GM21825 (cell line): ENCODE measurements around the gene CRNKL1.
"Not testable (repeated sequence)": the region's sequence is repeated elsewhere in the genome, so short reads cannot be mapped to it uniquely, and the experiment has no call there.

Source experiments
- ATAC-seq: cut with Tn5 transposase; IDR thresholded peaks from one replicate; pipeline ENCODE4 v1.9.1; 2021; ENCODE audit warnings: mild to moderate bottlenecking, moderate library complexity; ENCODE audit not compliant: unreplicated experiment

CRNKL1 gene

DNA sequence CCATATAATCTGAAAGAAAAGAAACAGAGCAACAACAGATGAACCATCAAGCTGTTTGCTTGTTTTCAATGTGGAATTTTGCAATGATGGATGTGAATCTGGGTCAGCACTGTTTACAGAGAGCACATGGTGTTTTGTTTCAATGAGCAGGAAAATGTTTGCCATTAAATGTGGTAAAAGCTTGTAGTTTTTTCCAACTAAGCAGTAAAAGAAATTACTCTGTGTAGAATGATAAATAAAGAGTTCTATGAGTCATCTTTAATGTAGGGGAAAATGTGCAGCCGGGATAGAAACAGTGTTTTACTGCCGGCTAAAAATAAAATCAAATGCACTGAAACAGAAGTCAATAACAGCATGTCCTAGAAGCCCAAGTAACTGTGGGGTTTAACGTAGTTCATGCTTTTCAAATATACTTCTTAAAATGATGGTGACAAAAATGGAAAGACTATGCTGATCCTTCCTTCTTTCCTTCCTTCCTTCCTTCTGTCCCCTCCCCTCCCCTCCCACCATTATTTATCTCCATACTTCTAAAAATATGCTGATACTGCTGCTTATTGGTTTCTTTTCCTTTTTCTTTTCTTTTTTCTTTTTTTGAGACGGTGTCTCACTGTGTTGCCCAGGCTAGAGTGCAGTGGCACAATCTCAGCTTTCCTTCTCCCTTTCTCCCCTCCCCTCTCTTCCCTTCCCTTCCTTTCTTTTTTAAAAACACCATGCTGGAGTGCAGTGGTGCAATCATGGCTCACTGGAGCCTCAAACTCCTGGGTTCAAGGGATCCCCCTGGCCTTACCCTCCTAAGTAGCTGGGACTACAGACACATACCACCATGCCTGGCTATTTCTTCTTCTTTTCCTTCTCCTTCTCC is 41.4 kb downstream of the CRNKL1 start:
- no peak for ATAC-seq

DNA sequence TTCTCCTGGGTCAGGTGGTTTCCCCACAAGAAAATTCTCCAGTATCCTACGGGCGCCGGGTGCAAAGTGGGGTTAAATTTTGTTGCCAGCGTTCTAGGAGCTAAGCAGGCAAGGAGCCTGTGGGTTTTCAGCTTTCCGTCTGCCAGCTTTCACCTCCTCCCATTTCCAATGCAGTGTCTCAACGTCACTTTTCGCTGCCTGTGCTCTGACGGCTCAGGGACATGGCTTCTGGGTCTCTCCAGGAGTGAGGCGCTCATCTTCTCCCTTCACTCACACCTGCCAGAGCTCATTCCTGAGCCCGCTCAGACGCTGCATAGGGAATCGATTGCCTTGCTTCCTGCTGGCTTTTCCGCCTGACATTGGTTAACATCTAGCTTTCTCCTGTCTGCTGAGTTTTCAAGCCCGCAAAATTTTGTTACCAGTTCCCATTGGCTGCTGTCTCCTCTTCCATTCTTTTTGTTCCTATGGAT is 42.4 kb downstream of the CRNKL1 start:
- no peak for ATAC-seq

DNA sequence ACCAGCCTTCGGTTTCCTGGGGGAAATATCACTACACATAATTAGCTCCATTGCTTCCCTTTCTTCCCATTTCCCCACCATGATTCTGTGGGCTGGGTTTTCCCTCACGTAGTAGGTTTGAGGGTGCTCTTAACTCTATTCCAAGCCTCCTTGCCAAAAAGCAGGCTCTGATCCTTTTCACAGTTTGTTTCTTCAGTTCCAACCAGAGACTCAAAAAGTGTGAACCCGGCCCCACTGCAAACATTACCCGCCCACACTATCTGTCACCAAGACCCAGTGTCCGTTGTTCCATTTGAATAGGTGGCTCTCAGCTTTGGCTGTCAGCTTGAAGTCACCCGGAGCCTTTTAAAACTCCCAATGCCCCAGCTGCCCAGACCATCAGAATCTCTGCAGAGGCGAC is 46.9 kb downstream of the CRNKL1 start:
- no peak for ATAC-seq

DNA sequence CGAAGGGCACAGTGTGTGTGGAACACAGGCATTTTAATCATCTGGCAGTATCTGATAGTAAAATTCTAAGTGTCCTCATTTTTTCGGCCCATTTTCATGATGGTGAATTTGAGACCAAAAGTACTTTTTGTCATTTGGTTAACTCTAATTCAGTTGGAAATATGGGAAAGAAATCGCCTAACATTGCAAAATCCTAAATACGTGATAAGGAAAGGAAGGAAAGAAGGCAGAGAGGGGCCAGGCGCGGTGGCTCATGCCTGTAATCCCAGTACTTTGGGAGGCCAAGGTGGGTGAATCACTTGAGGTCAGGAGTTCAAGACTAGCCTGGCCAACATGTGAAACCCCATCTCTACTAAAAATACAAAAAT is 48.3 kb downstream of the CRNKL1 start:
- ATAC-seq = not testable (repeated sequence)

DNA sequence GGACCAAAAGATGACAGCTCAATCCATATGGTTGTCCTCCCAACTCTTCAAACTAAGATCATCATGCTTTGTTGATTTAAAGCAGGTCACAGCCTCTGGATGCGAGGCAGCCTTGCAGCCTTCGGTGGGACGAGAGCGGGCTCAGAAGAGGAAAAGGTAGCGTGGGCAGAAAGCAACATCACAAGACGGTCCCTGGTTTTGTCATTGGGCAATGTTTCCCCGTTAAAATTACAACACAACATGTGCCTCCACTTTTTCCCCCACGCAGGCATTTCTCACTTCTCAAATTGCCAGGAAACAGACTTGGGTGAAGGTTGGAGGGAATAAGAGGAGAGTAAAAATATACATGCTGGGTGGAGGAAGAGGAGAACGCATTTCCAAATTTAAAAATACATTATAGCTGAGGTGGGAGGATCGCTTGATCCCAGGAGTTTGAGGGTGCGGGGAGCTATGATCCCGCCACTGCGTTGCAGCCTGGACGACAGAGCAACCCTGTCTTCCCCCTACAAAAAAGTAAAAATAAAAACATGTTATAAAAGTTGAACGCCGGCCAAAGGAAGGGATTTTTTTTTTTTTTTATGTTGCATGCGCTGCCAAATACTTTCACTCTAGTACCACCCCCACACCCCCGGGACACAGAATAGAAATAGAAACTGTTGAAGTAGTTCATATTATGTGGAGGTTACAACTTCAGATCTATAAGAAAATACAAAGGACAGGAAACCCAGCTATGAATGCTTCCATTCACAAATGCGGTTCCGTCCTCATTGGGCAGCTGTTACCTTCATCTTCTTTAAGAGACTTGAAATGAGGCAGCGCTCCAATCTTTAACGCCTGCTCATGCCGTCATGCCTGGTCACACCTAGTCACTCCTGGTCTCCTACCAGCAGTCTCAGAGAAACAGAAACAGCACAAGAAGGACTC is 49.0 kb downstream of the CRNKL1 start:
- no peak for ATAC-seq

DNA sequence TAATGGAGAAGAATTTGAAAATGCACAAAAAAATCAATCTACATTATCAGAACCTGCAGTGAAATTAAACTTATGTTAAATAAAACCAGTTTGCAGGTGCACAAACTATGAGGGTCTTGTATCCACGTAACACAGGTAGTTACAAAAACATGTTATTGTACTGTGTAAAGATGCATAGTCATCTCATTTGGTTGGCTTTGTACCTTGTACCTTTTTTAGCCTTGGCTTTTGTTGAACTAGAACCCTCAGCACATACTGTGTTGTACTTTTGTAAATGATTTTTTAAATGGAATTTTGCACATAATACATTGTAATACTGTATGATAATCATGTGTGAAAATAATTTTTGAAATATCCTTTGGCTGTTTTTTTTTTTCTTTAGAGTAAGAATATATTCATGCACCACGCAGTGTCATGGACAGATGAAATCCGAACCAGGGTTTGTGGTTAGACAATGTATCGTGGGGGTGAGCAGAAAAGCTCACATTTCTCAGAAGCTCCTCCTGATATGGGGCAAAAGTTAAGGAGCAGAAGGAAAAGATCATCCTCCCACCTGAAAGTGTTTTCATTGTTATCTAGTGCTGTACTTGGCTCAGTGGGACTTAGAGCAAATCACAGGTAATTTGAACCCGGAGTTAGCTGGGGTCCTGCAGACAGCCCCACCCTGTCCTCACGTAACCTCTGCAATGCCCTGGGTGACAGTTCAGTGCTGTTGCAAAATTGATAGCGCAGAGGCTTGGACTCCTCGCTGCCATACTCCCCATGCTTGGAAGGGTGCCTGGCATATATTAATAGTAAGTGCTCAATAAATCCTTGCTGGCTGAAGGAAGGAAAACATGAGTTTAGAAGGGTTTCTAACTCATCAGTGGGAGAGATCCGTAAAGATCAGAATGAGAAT is 49.9 kb downstream of the CRNKL1 start:
- ATAC-seq = no peak

DNA sequence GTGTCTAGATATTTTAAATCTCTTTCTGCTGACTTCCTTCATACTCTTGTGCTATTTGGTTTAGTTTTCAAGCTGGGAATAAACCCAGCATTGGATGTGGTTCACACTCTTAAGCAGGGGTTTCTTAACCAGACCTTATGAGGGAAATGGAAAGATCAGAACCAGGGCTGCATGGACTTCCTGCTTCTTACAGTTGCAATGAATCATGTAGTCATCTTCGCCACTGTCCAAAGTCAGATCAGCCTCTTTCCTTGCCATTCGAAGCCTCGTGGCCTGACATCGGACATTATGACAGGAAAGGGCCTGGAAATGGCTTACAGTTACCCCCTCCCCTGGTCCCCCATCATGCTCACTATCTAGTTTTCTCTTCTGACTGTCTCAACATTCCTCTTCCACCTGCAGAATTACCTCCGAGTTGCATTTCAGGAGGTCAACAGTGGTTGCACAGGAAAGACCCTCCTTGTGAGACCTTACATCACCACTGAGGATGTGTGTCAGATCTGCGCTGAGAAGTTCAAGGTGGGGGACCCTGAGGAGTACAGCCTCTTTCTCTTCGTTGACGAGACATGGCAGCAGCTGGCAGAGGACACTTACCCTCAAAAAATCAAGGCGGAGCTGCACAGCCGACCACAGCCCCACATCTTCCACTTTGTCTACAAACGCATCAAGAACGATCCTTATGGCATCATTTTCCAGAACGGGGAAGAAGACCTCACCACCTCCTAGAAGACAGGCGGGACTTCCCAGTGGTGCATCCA is 51.9 kb downstream of the CRNKL1 start:
- no peak for ATAC-seq

DNA sequence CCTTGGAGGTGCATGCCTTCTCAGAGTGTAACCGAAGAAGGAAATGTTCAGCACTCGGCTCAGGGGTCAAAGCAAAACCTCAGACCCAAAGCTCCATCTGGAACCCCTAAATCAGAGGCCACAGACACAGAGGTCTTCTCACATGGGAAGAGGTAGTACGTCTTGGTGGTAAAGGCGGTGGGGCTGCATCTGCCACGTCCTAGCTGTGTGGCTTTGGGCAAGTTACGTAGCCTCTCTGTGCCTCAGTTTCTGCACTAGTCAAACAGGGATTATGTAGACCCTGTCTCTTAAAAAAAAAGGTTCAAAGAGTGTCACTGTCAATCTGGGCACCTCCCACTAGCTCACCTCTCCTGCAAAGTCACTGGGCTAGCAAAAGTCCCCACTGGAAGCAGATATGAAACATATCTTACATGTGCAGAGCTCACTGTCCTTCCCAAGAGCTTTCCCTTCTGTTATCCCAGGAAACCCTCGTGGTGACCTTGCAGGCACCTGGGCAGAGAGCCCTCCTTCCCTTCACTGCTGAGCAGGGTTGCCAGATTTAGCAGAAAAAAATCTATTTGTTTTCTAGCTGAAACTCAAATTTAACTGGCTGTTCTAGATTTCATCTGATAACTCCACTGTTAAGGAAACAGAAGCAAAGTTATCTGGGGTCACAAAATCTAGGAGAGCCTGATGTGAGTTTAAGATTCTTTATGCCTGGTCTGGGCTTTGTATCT is 53.1 kb downstream of the CRNKL1 start:
- ATAC-seq = no peak

DNA sequence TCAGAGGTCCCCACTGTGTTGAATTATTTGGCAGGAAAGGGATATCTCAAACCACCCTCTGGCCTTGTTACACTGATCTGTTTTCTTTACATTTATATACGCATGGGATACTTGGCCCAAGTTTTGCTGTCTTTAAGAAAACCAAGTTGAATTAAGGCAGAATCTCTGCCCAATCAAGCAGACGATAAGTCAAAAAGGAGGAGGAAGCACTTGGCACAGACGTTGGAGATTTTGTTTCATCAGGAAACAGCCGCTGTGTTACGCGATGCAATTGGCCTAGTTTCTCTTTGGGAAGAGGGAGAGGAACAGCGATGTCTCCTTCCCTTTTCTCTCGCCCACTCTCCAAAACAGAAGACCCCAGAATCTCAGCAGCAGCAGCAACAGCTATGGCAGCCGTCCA is 55.3 kb downstream of the CRNKL1 start:
- no peak for ATAC-seq

DNA sequence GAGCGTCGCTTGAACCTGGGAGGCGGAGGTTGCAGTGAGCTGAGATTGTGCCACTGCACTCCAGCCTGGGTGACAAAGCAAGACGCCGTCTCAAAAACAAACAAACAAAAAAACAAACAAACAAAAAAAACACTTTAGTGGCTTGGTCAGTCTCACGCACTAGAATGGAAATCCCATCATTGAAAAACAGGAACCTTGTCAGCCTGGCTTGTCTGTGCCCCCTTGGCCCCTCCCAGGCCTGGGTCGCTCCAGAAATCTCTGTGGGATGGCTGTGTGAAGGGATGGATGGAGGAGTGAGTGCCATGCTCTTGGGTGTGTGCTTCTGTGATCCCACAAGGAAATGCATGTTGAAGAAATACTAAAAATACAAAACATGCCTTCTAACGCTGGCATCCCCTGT is 56.0 kb downstream of the CRNKL1 start:
- ATAC-seq = no peak

DNA sequence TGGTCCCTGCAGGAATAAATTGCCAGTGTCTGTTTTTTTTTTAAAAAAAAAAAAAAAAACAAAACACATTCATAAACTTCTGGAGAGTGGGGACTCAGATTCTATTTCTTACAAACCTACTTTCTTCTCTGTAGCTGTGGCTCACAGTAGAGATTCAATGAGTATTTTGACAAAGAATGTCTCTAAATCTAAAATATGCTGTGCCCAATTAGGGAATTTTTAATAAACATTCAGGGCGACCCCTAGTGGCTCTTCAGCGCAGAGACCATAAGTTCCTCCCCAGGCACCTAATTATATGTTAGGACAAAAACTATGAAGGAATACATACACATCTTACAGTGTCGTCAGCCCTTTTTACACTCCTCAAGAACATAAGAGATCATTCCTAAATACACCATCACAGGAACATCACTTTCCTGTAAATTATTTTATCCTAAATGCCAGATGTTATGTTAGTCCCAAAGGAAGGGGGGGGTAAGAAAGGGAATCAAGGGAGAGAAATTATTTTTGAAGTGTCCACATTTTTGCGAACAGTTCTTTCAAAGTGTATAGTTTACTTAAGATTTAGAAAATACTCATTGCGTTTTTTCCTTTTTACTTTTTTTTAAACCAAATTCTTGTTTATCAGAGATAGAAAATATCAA is 56.9 kb downstream of the CRNKL1 start:
- ATAC-seq = no peak

DNA sequence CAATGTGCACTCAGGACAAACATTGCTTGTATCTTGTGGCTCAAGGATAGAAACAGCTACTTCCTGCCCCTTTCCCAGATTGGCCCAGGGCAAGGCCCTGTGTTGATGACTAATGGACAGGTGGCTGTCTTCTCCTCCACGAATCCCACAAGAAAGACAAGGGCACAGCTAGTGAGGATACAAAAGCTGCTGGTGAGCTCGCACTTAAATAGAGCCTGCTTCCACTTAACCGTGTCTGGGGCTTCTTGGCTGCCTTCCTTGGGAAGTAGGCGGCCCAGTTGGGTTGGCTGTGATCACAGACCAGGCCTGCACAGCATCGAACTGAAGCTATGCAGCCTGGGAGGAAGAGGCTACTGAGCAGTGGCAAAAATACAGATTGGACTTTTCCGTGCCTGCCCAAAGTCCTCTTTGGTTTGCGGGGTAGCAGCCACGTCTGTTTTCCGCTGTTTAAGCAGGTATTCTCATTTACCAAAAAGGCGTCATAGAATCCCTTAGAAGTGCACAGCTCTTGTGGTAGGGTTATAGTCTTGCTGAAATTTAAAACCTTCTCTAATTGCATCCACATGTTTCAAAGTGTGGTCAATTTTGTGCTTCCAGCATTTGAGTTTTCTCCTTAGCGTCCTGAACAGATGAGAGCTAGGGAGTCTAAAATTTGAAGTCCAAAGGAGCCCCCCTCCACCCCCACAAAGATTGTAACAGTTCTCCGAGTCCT is 58.2 kb downstream of the CRNKL1 start:
- ATAC-seq = no peak

DNA sequence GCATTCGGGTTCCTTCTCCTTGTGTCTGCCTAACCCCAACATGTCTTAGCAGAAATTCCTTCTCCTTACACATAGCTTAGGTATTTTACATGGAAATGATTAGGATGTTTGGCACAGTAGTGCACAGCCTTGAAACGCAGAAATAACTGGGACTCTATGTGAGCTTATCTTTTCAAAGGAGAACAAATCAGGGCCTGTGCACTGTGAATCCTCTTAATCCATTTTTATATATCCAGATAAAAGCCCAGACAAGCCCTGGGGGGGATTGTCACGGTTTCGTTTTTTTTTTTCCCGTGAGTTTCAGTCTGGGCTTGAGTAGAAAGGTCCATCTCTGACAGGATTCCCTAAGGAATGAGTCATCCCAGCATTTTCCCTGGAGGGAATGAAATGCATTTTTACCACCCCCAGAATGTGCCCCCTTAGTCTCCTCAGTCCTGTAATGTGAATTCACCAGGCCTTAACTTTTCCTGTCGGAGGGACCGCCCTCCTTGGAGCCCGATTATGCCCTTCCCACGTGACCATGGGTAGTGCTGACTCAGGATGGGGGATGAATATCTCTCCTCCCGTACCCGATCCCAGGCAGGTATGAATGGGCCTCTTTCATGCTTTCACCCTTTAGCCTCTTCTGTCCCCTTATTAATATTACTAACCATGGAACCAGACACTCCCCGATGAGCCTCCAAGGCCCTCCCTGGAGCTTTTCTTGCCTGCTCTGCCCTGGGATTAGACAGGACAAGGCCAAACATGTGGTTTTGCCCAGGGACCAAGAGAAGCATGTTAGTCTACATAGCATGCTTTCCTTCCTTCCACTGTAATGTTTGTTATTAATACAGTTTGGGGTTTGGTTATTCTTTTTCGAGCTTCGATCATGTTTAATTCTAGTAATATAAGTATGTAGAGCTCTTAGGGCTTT is 59.0 kb downstream of the CRNKL1 start:
- ATAC-seq = no peak

DNA sequence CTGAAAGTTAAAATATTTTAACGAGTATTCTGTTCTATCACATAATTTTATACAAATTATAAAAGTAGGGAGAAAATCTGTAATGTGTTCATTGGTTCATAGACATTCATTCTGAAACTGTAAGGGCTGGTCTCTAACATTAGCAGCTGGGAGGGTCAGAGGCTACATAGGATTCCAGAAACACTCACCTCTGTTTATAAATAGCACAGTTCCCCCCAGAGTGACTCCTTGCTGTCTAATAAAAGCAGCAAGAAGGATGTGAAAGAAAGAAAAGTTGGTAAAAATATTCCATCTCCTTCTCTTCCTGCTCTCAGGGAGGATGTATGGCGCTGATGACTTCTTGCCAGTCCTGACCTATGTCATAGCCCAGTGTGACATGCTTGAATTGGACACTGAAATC is 60.4 kb downstream of the CRNKL1 start:
- no peak for ATAC-seq

DNA sequence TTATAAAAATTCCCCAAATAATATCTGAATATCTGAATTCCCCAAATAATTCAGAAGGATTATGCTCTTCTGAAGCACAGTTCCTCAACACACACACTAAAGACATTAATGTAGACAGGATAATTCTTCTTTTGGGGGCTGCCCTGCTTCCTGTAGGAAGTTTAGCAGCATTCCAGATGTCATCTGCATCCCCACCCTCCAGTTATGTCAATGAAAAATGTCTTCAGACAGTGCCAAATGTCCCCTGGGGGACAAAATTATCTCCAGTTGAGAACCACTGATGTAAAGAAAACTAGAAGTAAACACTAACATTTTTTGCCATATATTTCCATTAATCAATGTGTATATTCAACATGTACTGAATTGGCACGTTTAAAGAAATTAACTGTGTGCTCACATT is 61.0 kb downstream of the CRNKL1 start:
- ATAC-seq = no peak

DNA sequence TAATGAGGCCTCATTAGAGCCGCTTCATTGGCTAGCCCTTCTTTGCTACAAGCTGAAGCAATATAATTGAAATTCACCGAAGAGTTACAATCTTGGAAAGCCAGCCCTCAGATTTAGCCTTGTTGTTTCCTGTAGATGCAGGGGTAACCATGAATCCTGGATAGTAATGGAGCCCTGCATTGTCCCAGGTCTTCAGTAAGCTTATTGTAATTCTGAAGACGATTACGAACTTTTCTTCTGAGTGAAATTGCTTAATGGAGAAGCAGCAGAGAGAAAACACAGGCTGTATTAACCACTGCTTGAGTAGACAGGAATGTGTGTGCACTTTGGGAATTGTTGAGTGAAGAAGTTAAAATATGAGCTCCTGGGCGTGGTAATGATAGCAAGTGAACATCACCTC is 61.4 kb downstream of the CRNKL1 start:
- ATAC-seq = no peak

DNA sequence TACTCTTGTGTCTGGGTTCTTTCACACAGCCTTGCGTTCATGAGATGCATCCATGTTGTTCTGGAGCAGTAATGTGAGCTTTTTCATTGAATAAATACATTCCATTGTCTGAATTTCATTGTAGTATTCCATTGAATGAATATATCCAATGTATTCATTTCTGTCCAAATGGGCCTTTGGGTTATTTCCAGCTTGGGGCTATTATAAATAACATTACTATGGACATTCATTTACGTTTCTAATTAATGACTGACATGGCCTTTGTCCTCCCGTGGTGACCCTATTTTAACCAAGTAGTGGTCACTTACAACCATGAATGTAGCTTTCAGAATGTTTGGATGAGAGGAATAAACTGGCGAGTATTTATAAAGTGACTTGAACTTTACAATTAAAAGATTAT is 65.2 kb downstream of the CRNKL1 start:
- no peak for ATAC-seq
